Colonic mucosa (tissue), 4 donors: ENCODE measurements around the gene TDRD7. TPM values are rescaled to one million over a fixed set of nuclear protein-coding genes. Genes with fewer than 3 reads are reported as not detected.

ENCODE experiments used
- DNase-seq: peaks from one replicate; pipeline ENCODE4 v3.0.0-alpha.2; 2020
- H3K27ac ChIP-seq: fragments of 200-600 bp; one replicate; pipeline ENCODE4 v1.8.0; 2021
- H3K27me3 ChIP-seq: fragments of 200-600 bp; one replicate; pipeline ENCODE4 v1.8.0; 2021
- H3K36me3 ChIP-seq: fragments of 200-600 bp; one replicate; pipeline ENCODE4 v1.8.0; 2021
- H3K4me1 ChIP-seq: fragments of 200-600 bp; one replicate; pipeline ENCODE4 v1.8.0; 2021; ENCODE audit warnings: mild to moderate bottlenecking
- H3K4me3 ChIP-seq: fragments of 200-600 bp; one replicate; pipeline ENCODE4 v1.8.0; 2021
- H3K9ac ChIP-seq, 2 donors: one replicate each; pipeline ENCODE4 v1.7.0; 2013; ENCODE audit warnings: control low read depth in 2 of 2, low read depth in 2 of 2, low read length in 2 of 2
- H3K9me3 ChIP-seq: fragments of 200-600 bp; one replicate; pipeline ENCODE4 v1.8.0; 2021
- intact Hi-C: fragments of 100-400 bp; cut with DNase I; formaldehyde crosslinking; loops from one replicate; pipeline ENCODE4 v1.14.1; 2022
- total RNA-seq, 2 donors: library from RNA; stranded (reverse); fragmentation: NEBNext Ultra II Directional in 1 of 2; extraction: Animal tissue kit (Norgen Biotek cat#: 25700) in 1 of 2; gene quantifications; one replicate each; pipeline ENCODE4 v1.2.1, GENCODE V29; 2021
- TF ChIP-seq, protein P1 (sequence below): fragments of 200-600 bp; IDR thresholded peaks from one replicate; pipeline ENCODE4 v1.8.0; 2022; ENCODE audit warnings: antibody characterized with exemption, mild to moderate bottlenecking
- donor health status: healthy.
- donor health status: DM: no; HTN: no; CAD: no.
- donor health status: DM: no; HTN: no; CAD: no.

The TDRD7 gene
- total RNA-seq, 2 donors from 2014 or later = 28.8 to 35.3 TPM

DNA sequence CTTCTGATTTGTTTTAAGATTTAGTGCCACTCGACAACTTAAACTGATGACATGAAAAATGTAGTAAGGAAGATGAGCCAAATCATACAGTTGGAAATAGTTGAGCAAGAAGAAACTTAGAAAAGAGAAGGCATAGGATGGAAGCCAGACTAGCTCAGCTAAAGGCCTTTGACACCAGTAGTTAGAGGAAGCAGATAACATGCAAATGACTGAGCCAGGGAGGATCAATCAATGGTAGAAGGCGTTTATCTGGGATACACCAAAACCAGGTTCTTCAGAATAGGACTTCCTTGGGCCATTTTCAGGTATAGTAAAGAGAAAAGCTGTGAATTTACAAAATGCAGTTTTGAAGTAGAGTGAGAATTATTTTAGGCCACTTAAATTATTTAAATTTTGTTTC, 3.2 kb downstream of the TDRD7 start:
- no peaks in the 10 kb centered on the region for H3K9me3 ChIP-seq
- H3K27me3 ChIP-seq = no peaks in the 10 kb centered on the region
- H3K4me1 ChIP-seq = peaks cover 17% of the 10 kb centered on the region
- TF ChIP-seq, protein P1, sequence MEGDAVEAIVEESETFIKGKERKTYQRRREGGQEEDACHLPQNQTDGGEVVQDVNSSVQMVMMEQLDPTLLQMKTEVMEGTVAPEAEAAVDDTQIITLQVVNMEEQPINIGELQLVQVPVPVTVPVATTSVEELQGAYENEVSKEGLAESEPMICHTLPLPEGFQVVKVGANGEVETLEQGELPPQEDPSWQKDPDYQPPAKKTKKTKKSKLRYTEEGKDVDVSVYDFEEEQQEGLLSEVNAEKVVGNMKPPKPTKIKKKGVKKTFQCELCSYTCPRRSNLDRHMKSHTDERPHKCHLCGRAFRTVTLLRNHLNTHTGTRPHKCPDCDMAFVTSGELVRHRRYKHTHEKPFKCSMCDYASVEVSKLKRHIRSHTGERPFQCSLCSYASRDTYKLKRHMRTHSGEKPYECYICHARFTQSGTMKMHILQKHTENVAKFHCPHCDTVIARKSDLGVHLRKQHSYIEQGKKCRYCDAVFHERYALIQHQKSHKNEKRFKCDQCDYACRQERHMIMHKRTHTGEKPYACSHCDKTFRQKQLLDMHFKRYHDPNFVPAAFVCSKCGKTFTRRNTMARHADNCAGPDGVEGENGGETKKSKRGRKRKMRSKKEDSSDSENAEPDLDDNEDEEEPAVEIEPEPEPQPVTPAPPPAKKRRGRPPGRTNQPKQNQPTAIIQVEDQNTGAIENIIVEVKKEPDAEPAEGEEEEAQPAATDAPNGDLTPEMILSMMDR = no peak
- H3K9ac ChIP-seq = no peak overlapping the region
- no peak overlapping the region for H3K4me3 ChIP-seq
- no peak overlapping the region for H3K27ac ChIP-seq
- no peak for DNase-seq
- no peaks in the 10 kb centered on the region for H3K36me3 ChIP-seq
- intact Hi-C loops = no loop called here

DNA sequence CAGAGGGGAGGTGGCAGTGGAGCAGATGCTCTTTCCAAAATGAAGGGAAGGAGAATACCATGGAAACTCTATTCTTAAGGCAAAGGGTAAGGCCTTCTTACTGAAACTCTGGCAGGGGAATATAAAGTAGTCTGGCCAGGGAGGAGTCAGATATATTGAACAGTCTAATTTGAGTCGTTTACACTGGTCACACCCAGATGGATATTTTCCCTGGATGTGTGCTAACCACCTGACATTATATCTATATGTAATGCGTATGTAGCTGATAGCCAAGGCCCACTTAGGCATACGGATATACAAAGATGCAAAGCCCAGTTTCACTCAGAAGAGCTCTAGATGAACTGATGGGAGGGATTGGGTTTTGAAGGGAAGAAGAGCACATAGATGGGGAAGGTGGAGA, 7.0 kb downstream of the TDRD7 start:
- no peaks in the 10 kb centered on the region for H3K36me3 ChIP-seq
- H3K4me3 ChIP-seq = no peak overlapping the region
- intact Hi-C loops = no loop called here
- no peaks in the 10 kb centered on the region for H3K9me3 ChIP-seq
- TF ChIP-seq, protein P1 = no peak
- no peaks in the 10 kb centered on the region for H3K27me3 ChIP-seq
- H3K9ac ChIP-seq = no peak overlapping the region
- H3K27ac ChIP-seq = peak overlapping the region; percentile 64
- DNase-seq = no peak
- peaks cover 16% of the 10 kb centered on the region for H3K4me1 ChIP-seq

DNA sequence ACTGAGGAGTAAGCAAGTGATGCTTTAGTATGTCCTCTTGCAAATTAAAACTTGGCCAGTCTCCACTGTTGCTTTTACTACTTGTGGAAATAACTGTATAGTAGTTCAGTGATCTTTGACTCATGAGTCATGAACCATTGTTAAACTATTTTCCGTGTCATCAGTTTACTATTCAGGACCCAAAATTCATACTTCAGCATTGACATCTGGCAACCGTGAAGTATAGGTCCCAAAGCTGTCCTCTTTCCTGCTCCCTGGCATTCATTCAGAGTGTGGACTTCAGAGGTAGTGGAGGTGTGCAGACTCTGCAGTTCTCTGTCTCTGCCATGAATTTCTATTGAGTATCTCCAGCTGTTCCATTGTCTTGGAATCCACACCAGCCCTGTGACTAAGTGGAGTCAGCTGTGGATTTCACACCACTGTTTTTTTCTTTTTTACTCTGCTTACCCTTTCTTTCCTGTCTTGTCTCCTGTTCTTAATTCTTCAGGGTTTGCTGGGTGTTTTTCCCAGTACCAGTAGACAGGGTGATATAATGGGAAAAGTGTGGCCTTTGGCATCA, 7.5 kb downstream of the TDRD7 start:
- no peaks in the 10 kb centered on the region for H3K9me3 ChIP-seq
- no peak overlapping the region for H3K9ac ChIP-seq
- peak; percentile 62 for DNase-seq
- H3K4me1 ChIP-seq = peaks cover 19% of the 10 kb centered on the region
- H3K27me3 ChIP-seq = no peaks in the 10 kb centered on the region
- peak overlapping the region; percentile 64 for H3K27ac ChIP-seq
- no peaks in the 10 kb centered on the region for H3K36me3 ChIP-seq
- TF ChIP-seq, protein P1 = no peak
- H3K4me3 ChIP-seq = no peak overlapping the region
- intact Hi-C loops = no loop called here

DNA sequence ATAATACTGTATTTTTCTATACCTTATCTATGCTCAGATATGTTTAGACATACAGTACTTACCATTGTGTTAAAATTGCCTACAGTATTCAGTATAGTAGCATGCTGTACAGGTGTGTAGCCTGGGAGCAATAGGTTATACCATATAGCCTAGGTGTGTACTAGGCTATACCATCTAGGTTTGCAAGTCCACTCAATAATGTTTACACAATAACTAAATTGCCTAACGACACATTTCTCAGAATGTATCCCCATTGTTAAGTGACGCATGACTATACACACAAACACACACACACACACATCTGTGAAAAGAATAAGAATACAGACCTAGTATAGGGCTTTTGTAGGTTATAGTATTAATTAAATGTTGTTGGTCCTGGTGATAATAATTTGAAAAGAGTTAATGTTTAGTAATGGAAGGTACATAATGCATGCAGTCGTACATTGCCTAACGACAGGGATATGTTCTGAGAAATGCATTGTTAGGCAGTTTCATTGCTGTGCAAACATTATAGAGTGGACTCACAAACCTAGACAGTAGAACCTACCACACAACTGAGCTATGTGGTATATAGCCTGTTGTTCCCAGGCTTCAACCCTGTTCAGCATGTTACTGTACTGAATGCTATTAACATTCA, 13.6 kb downstream of the TDRD7 start:
- H3K9ac ChIP-seq = no peak overlapping the region
- intact Hi-C loops = no loop called here
- no peak overlapping the region for H3K4me3 ChIP-seq
- no peak for DNase-seq
- TF ChIP-seq, protein P1 = no peak
- H3K27me3 ChIP-seq = no peaks in the 10 kb centered on the region
- peaks cover 3% of the 10 kb centered on the region for H3K36me3 ChIP-seq
- H3K9me3 ChIP-seq = no peaks in the 10 kb centered on the region
- H3K4me1 ChIP-seq = peaks cover 3% of the 10 kb centered on the region
- peak overlapping the region; percentile 54 for H3K27ac ChIP-seq

DNA sequence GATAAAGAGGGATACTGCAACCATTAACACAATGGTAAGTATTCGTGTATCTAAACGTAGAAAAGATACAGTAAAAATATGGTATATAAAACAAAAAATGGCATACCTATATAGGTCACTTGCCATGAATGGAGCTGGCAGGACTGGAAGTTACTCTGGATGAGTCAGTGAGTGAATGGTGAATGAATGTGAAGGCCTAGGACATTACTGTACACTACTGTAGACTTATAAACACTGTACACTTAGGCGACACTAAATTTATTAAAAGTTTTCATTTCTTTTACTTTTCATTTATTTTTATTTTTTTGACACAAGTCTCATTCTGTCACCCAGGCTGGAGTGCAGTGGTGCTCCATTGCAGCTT, 14.1 kb downstream of the TDRD7 start:
- no peaks in the 10 kb centered on the region for H3K27me3 ChIP-seq
- no peaks in the 10 kb centered on the region for H3K9me3 ChIP-seq
- H3K36me3 ChIP-seq = peaks cover 3% of the 10 kb centered on the region
- TF ChIP-seq, protein P1 = no peak
- no peak for DNase-seq
- peaks cover 3% of the 10 kb centered on the region for H3K4me1 ChIP-seq
- intact Hi-C loops = no loop called here
- H3K4me3 ChIP-seq = no peak overlapping the region
- H3K27ac ChIP-seq = peak overlapping the region; percentile 54
- no peak overlapping the region for H3K9ac ChIP-seq
